Transverse colon (tissue), 3 donors: ENCODE measurements around the gene NIPSNAP2.

ENCODE experiments used
- POLR2A ChIP-seq: fragments of 450-650 bp; IDR thresholded peaks from one replicate; pipeline ENCODE4 v1.6.1; 2016; ENCODE audit warnings: antibody characterized with exemption, mild to moderate bottlenecking, moderate library complexity
- TF ChIP-seq, protein P1 (sequence below), 5 experiments: fragments of 200-600 bp in 3 of 5; fragments of 450-650 bp in 2 of 5; sonication (generic) in 3 of 5; IDR thresholded peaks; 1 replicate in 2 of 5; 2 replicates in 3 of 5; pipeline ENCODE4 v1.5.1; 2016 to 2017; ENCODE audit warnings: antibody characterized with exemption in 5 of 5, inconsistent platforms in 3 of 5, mild to moderate bottlenecking in 2 of 5, moderate library complexity in 1 of 5

GRCh38 chr7:55964261-55965099 is at the start of gene NIPSNAP2:
- peak; percentile 75 for TF ChIP-seq POLR2A
- TF ChIP-seq, protein P1, sequence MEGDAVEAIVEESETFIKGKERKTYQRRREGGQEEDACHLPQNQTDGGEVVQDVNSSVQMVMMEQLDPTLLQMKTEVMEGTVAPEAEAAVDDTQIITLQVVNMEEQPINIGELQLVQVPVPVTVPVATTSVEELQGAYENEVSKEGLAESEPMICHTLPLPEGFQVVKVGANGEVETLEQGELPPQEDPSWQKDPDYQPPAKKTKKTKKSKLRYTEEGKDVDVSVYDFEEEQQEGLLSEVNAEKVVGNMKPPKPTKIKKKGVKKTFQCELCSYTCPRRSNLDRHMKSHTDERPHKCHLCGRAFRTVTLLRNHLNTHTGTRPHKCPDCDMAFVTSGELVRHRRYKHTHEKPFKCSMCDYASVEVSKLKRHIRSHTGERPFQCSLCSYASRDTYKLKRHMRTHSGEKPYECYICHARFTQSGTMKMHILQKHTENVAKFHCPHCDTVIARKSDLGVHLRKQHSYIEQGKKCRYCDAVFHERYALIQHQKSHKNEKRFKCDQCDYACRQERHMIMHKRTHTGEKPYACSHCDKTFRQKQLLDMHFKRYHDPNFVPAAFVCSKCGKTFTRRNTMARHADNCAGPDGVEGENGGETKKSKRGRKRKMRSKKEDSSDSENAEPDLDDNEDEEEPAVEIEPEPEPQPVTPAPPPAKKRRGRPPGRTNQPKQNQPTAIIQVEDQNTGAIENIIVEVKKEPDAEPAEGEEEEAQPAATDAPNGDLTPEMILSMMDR (IDR thresholded peaks at IDR 0.05), result peak in 3 of 5 experiments; percentile 36 to 57 (median 40)
